Measurements from ENCODE around the gene PAMR1. TPM values are rescaled to one million over a fixed set of nuclear protein-coding genes. Genes with fewer than 3 reads are reported as not detected.

Gene PAMR1
- total RNA-seq, 6 experiments from 2014 or later, result 2.0 to 4.2 (median 2.8) TPM

- H3K36me3 ChIP-seq, result no peaks in the 10 kb centered on the region
- no peaks in the 10 kb centered on the region for H3K4me1 ChIP-seq
- no peak overlapping the region for H3K27ac ChIP-seq
- WGBS (ENCODE audit: insufficient coverage, low coverage, low lambda C conversion rate, missing lambda C conversion rate), result 62% methylated on average over 6 of the region's 13 CpGs
- H3K27me3 ChIP-seq, result no peaks in the 10 kb centered on the region
- H3K4me3 ChIP-seq, result no peak overlapping the region
- ATAC-seq (no peak), DNase-seq (no peak)
- intact Hi-C loops (cut with DNase I), result no loop called here
- H3K9me3 ChIP-seq, result no peaks in the 10 kb centered on the region
- TF ChIP-seq POLR2A (IDR thresholded peaks at IDR 0.05) (no peak), CTCF (IDR thresholded peaks at IDR 0.05) (no peak)
Observed at GRCh38 chr11:35463331-35463751, 62.1 kb downstream of the PAMR1 start.

- Histone ChIP-seq H3K4me1 (no peaks in the 10 kb centered on the region), H3K9me3 (no peaks in the 10 kb centered on the region), H3K4me3 (no peak overlapping the region), H3K27me3 (no peaks in the 10 kb centered on the region), H3K27ac (no peak overlapping the region), H3K36me3 (no peaks in the 10 kb centered on the region)
- ATAC-seq, result no peak
- WGBS (ENCODE audit: insufficient coverage, low coverage, low lambda C conversion rate, missing lambda C conversion rate), result 42% methylated on average over 2 of the region's 2 CpGs
- TF ChIP-seq CTCF (IDR thresholded peaks at IDR 0.05), result no peak
- no peak for TF ChIP-seq POLR2A (IDR thresholded peaks at IDR 0.05)
- no peak for DNase-seq
- intact Hi-C loops (cut with DNase I), result no loop called here
Observed at GRCh38 chr11:35461917-35462538, 63.4 kb downstream of the PAMR1 start.

- DNase-seq (no peak), ATAC-seq (no peak)
- no peaks in the 10 kb centered on the region for H3K36me3 ChIP-seq
- H3K4me3 ChIP-seq, result no peak overlapping the region
- no peaks in the 10 kb centered on the region for H3K27me3 ChIP-seq
- intact Hi-C loops (cut with DNase I), result no loop called here
- H3K9me3 ChIP-seq, result no peaks in the 10 kb centered on the region
- no peaks in the 10 kb centered on the region for H3K4me1 ChIP-seq
- TF ChIP-seq CTCF (IDR thresholded peaks at IDR 0.05) (no peak), POLR2A (IDR thresholded peaks at IDR 0.05) (no peak)
- 64% methylated on average over 1 of the region's 1 CpG for WGBS (ENCODE audit: insufficient coverage, low coverage, low lambda C conversion rate, missing lambda C conversion rate)
- no peak overlapping the region for H3K27ac ChIP-seq
Observed at GRCh38 chr11:35459489-35459888, 65.9 kb downstream of the PAMR1 start.

GRCh38 chr11:35458846-35459245, 66.6 kb downstream of the PAMR1 start:
- intact Hi-C loops (cut with DNase I), result no loop called here
- TF ChIP-seq CTCF (IDR thresholded peaks at IDR 0.05) (no peak), POLR2A (IDR thresholded peaks at IDR 0.05) (no peak)
- Histone ChIP-seq H3K27me3 (no peaks in the 10 kb centered on the region), H3K4me3 (no peak overlapping the region), H3K9me3 (no peaks in the 10 kb centered on the region), H3K27ac (no peak overlapping the region), H3K36me3 (no peaks in the 10 kb centered on the region), H3K4me1 (no peaks in the 10 kb centered on the region)
- 80% methylated on average over 3 of the region's 3 CpGs for WGBS (ENCODE audit: insufficient coverage, low coverage, low lambda C conversion rate, missing lambda C conversion rate)
- DNase-seq (no peak), ATAC-seq (no peak)

GRCh38 chr11:35454362-35454761, 71.1 kb downstream of the PAMR1 start:
- ATAC-seq, result no peak
- H3K4me3 ChIP-seq, result no peak overlapping the region
- intact Hi-C loops (cut with DNase I), result no loop called here

More at GRCh38 chr11:35454362-35454761, 71.1 kb downstream of the PAMR1 start:
- TF ChIP-seq POLR2A (IDR thresholded peaks at IDR 0.05), result no peak
- no peak for TF ChIP-seq CTCF (IDR thresholded peaks at IDR 0.05)
- Histone ChIP-seq H3K4me1 (no peaks in the 10 kb centered on the region), H3K36me3 (no peaks in the 10 kb centered on the region), H3K27me3 (no peaks in the 10 kb centered on the region), H3K27ac (no peak overlapping the region), H3K9me3 (no peaks in the 10 kb centered on the region)
- DNase-seq, result no peak
- WGBS (ENCODE audit: insufficient coverage, low coverage, low lambda C conversion rate, missing lambda C conversion rate), result 8% methylated on average over 1 of the region's 1 CpG

All from right lobe of liver (tissue), 6 donors.